GM12892 (cell line): Measurements from ENCODE around the gene NAV2.

ENCODE experiments used
- POLR2A ChIP-seq: IDR thresholded peaks from 2 replicates; pipeline ENCODE4 v1.6.1; 2011; ENCODE audit warnings: low read depth, low read length, control low read depth
- POLR2AphosphoS5 ChIP-seq: IDR thresholded peaks from 2 replicates; pipeline ENCODE4 v1.6.1; 2011; ENCODE audit warnings: low read depth, low read length, control low read depth
- TAF1 ChIP-seq: IDR thresholded peaks from 2 replicates; pipeline ENCODE4 v1.6.1; 2011; ENCODE audit warnings: low read depth, mild to moderate bottlenecking, control low read depth, low read length, borderline replicate concordance

DNA sequence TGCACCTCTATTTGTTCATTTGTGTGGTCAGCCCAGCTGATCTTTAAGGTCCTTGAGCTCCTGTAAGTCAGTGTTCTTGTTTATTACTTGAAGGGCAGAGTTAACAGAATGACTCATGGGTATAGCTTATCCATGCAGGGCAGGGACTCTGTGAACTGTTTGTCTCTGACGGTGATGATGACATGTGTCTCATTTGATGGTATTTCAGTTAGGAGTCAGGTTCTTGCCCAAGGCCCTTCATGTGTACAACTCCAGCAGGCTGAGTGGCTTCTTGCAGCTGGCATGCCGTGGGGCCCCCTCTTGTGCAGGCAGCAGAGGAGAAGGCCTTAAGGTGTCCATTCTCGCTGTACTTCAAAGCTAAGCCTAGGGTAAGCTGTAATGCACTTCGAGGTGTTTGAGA is 282.5 kb downstream of the NAV2 start:
- TF ChIP-seq POLR2A (no peak), POLR2AphosphoS5 (no peak), TAF1 (no peak)
